GM18907 (cell line): Measurements from ENCODE around the gene PPP1R14C.

Experiments
- ATAC-seq: cut with Tn5 transposase; IDR thresholded peaks from one replicate; pipeline ENCODE4 v1.9.1; 2021; ENCODE audit warnings: mild to moderate bottlenecking, moderate library complexity; ENCODE audit not compliant: unreplicated experiment

Gene PPP1R14C, protein sequence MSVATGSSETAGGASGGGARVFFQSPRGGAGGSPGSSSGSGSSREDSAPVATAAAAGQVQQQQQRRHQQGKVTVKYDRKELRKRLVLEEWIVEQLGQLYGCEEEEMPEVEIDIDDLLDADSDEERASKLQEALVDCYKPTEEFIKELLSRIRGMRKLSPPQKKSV

DNA sequence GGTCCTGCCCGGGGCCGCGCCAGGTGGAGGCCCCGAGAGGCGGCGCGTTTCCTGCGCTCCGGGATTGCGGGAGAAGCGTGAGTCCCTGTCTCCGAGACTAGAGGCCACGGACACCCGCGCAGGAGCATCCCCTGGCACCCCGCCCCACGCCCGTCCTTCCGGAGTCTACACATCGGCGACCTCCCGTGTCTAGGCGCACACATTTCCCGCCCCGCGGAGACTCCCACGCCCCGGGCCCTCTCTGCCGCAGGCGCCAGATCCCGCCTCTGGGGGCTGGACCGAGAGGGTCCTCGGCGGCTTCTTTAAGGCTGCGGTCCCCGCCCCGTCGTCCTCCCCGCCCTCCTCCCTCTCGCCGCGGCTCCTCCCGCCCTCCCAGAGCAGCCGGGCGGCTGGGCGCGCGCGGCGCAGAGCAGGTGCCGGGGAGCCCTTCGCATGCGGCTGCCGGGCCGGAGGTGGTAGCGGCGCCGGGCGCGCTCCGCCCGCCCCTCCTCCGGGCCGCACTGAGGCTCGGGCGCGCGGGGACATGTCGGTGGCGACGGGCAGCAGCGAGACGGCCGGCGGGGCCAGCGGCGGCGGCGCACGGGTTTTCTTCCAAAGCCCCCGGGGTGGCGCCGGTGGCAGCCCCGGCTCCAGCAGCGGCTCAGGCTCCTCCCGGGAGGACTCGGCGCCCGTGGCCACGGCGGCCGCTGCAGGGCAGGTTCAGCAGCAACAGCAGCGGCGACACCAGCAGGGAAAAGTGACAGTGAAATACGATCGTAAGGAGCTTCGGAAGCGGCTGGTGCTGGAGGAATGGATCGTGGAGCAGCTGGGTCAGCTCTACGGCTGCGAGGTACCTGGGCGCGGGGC, at the start of gene PPP1R14C:
Gene PPP1R14C, plus strand, starts transcription at position 375 of the 846 bp plus-strand sequence. Its CDS starts 149 bp downstream, at position 524.
- ATAC-seq = no peak

DNA sequence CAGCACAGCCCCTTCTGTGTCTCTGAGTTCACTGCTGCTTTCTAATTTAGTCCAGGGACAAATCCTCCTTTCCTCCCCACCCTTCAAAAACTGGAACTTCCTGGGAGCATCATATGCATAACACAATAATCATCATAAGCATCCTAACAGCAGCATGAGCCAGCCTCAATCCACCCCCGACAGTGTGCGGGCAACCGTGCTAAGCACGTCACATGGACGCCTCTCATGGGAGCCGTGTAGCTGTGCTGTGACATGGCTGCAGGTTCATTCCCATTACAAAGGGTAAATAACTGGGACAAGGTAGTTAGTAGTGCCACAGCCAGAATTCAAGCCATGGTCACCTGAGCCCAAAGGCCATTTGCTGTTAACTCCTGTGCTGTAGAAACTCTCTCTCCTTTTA, 49.4 kb upstream of the PPP1R14C start:
- no peak for ATAC-seq

DNA sequence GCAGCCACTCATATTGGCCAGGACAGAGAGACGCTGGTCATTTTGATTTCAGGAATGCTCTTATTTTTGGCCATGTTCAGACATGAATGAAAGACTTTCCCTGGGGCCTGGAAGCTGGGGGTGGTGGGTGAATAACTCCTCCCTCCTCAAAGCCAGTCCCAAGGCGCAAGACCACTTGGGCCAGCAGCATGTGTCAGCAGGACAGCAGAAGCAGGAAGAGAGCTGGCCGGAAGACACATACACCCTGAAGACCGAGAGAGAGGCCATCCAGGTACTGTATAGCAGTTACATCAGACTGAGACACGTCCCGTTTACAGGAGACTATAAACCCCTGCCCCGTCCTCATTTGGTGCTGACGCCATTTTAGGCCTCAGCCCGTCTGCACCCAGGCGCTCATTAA, 44.7 kb upstream of the PPP1R14C start:
- ATAC-seq = no peak

DNA sequence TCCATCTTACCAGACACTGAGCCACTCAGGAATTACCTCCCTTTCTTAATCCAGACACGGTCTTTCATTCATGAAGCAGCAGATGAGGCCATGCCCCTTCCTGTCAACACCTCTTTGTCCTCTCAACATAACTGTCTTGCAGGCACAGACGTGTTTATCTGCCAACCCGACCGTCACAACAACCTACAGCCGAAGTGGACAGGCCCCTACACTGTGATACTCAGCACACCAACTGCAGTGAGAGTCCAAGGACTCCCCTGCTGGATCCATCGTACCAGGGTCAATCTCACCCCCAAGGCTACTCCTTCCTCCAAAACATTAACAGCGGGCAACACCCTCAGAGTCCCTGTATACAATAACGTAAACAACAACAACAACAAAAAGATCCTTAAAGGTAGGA, 43.3 kb upstream of the PPP1R14C start:
- ATAC-seq = no peak

DNA sequence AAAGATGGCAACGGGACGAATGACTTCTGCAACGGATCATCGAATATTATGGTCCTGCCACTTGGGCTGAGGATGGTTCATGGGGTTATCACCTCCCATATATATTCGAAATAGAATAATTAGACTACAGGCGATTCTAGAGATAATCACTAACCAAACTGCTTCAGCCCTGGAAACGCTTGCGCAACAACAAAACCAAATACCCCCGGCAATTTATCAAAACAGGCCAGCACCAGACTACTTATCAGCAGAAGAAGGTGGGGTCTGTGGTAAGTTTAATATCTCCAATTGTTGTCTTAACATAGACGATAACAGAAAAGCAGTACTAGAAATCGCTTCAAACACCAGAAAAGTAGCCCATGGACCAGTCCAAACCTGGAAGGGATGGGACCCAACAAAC, 42.9 kb upstream of the PPP1R14C start:
- ATAC-seq = no peak

DNA sequence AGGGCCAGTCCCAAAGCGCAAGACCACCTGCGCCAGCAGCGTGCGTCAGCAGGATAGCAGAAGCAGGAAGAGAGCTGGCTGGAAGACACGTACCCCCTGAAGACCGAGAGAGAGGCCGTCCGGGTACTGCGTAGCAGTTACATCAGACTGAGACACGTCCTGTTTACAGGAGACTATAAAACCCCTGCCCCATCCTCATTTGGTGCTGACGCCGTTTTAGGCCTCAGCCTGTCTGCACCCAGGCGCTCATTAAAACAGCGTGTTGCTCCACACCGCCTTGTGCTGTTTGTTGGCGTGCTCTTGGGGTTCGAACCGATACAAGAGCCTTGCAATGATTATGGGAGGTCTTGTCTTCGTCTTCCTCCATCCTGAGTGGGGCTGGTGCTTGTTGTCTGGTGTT, 42.1 kb upstream of the PPP1R14C start:
- no peak for ATAC-seq

DNA sequence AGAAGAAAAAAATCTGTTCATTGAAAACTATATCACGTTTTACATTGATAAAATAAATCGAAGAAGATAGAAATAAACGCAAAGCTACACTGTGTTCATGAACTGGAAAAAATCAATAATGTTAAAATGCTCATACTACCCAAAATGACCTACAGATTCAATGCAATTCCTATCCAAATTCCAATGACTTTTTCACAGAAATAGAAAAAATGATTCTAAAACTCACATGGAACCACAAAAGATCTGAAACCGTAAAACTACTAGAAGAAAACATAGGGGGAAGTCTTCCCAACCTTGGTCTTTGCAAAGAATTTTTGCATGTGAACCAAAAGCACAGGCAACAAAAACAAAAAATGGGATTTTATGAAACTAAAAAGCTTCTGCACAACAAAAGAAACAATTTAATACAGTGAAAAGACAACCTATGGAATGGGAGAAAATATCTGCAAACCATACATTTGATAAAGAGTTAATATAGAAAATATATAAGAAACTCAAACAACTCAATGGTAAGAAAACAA, 40.0 kb upstream of the PPP1R14C start:
- ATAC-seq = no peak

DNA sequence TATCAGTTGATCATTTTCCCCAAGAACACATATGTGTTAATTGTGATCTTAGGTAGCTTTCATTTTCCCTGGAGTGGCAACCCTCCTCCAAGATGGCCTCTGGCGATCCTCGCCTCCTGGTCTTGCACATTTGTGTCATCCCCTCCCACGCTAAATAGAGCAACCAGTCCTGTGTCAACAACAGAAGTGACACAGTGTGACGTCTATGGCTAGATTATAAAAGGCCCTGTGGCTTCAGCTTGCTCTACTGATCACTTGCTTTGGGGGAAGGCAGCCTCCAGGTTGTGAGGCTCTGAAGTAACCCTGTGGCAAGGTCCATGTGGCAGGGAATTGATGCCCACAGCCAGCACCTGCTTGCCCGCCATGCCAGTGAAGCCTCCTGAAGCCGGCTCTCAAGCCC, 30.6 kb upstream of the PPP1R14C start:
- no peak for ATAC-seq

DNA sequence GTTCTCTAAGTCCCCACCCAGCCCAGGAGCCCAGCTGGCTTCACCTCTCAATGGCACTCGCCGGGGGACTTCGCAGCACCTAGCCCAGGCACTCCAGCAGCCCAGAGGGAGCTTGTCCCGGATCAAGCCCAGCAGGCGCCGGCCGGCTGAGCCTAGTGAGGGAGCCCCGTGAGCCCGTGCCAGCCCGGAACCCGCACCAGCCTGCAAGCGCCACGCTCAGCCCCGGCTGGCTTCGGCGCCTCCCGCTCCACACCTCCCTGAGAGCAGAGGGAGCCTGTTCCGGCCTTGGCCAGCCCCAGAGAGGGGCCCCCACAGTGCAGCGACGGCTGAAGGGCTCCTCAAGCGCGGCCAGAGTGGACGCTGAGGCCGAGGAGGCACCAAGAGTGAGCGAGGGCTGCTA, 27.1 kb upstream of the PPP1R14C start:
- ATAC-seq = no peak

DNA sequence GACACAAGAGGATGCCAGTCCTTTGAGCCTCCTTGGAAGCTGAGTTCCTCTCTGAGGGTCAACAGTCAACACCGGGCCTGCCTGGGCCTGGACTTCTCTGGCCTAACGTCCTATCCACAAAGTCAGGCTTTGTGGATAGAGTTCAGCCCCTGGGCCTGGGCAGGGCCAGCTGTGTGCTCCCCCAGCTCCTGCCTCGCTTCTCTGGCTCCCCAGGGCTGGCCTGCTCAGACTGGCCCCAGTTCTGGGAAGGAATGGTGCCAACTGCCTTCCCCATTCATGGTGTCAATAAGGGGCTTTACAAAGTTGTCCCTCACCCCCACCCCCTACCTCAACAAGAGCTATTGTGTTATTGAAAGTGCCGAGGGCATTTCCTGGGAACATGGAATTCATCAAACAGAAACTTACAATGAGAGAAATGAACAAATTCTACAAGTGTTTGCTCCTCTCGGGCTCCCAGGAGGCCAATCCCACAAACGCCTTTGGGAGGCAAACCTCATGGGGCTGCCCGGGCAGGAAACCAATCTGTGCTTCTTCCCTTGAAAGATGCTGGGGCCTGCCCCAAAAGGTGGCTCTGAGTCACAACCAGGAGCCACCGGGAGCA, 26.5 kb upstream of the PPP1R14C start:
- no peak for ATAC-seq

DNA sequence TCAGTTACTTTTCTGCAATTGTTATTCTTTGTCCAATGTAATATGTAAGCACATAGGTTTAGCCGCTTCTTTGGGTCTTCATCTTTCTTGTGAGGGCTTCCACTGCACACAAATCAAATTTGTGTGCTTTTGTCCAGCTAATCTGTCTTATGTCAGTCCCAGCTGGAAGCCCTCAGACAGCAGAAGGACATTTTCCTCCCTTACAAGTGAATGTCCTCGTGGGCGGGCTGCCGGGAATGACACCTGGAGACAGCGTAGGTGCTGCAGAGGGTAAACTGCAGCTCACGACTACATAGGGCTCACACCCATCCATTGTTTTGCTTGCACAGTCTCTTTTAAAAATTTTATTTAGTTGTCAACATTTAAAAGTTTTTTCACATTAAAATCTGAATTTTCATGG, 24.6 kb upstream of the PPP1R14C start:
- no peak for ATAC-seq

DNA sequence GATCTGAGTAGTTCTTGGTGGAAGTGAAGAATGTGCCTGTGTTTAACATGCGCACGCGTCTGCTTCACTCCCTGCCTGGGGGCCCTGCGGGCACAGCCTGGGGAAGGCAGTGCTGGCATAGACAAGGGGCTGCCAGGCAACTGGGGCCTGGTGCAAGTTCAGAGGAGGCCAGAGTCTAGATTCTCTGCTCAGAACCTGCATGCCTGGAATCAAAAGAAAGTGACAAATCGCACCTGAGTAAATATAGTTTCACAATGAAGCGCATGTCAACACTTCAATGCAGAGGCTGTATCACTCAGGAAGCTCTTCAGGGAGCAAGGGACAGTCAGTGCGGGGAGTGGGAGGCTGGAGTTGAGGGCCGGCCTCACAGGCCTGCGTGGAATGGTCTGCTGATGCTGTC, 24.2 kb upstream of the PPP1R14C start:
- ATAC-seq = no peak

DNA sequence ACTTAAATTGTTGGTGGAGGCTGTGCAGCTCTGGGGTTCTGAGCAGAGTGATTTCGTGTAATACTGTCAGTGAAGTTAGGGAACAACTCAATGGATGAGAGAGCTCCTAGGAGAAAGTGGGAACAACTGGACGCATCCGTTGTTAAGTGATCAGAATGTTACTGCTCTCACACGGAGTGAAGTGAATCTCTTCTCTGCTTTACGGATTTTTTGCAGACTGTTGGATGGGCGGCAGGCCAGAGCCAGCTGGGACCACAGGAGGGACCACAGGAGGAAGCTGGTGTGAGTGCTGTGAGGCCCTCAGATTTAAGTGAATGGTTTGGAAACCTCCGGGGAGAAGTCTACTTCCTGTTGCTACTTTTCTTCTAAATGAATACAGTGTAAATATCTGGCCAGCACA, 23.7 kb upstream of the PPP1R14C start:
- ATAC-seq = no peak

DNA sequence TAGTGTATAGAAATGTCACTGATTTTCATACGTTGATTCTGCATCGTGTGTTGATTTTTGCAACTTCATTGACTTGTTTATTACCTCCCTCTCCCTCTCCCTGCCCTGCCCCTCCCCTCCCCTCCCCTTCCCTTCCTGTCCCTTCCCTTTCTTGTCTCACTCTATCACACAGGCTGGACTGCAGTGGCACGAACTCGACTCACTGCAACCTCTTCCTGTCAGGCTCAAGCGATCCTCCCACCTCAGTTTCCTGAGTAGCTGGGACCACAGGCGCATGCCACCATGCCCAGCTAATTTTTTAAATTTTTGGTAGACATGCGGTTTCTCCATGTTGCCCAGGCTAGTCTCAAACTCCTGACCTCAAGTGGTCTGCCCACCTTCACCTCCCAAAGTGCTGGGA, 19.2 kb upstream of the PPP1R14C start:
- ATAC-seq = no peak

DNA sequence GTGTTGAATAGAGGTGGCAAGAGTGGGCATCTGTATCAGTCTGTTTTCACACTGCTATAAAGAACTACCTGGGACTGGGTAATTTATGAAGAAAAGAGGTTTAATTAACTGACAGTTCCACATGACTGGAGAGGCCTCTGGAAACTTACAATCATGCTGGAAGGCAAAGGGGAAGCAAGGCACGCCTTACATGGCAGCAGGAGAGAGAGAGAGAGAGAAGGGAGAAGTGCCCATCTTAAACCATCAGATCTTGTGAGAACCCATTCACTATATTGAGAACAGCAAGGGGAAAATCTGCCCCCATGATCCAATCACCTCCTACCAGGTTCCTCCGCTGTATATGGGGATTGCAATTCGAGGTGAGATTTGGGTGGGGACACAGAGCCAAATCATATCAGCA, 18.6 kb upstream of the PPP1R14C start:
- no peak for ATAC-seq

DNA sequence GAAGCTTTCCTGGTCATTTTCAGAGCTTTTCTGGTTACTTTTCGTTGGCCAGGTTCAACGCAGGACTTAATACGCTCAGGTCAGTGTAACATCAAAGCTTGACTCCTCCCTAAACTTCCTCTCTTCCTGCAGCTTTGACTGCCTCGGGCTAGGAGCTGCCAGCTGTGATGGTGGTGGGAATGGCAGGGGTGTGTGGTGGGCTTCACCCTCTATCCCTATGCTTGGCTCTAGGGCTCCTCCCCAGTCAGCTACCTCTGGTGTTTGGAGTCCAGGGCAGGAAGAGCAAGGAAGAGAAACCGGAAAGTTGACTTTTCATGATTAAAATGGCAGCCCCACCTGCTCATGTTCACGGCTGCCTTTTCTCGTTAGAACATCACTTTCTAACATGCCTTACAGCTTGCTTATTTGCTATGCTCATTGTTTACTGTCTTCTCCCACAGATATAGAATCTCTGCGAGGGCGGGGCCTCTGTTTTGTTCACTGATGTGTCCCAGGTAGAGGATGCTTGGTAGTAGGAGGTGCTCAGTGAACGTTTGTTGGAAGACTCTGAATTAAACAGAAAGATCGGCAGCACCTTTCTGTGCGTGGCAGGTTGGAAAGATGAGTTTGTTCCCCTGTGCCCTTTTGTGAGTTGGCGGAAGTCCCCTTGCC, 16.1 kb upstream of the PPP1R14C start:
- no peak for ATAC-seq

DNA sequence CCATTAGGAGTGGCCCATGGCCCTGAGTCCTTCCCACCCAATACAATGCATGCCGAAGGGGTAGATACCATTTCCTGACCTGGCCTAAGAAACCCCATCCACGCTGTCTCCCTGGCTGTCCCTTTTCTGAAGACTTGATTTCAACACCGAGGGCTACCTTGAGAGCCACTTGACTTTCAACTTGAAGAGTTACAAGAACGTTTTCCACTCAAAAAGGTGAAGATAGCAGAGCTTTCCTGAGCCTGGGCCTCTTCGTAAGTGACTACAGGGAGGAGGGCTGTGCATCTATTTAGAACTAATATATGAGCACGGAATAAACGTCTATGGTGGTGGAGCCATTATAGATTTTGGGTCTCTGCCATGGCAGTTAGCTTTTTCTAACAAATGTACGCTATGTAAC, 14.4 kb upstream of the PPP1R14C start:
- ATAC-seq = no peak

DNA sequence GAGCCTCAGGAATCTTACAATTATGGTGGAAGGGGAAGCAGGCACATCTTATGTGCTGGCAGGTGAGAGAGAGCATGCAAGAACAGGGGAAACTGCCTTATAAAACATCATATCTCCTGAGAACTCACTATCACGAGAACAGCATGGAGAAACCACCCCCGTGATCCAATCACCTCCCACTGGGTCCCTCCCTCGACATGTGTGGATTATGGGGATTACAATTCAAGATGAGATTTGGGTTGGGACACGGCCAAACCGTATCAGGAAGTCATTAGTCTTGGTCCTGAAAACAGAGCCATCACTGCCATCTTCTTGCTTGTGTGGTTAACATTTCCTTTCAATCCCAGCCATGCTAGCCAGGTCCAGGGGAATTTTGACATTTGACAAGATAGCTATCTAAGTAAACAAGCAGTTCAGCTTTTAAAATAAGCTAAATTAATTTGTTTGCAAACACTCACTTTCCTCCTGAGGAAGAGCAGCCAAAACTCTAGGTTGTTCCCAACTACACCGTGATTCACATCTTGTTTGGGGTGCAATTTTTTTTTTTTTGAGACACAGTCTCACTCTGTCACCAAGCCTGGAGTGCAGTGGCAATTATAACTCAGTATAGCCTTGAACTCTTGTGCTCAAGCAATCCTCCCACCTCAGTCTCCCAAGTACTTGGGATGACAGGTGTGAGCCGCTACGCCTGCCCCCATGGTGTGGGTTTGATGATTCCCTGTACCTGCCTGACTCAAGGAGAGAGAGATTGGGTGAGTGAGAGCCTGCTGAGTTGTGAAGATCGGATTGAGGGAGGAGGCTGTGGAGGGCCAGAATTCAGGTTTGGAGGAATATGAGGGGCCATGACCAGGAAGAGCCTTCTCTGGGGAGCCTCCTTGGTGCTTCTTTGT, 13.0 kb upstream of the PPP1R14C start:
- no peak for ATAC-seq

DNA sequence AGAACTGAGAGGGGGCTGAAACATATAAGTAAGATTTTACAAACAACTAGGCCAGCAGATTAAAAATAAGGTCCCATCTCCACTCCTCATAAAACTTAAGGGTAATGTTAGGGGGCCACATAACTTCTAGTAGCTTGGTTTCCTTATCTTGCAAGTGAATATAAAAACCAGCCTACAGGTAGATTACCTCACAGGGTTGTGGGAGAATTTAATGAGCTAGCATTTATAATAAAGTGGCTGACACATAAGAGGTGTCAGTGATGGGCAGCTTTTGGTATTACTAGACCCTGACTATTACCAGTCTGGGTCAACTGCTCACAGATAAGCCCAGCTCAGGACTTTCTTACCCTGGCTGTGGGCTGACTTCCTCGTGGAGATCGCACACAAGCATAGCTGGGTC, 9.2 kb upstream of the PPP1R14C start:
- no peak for ATAC-seq

DNA sequence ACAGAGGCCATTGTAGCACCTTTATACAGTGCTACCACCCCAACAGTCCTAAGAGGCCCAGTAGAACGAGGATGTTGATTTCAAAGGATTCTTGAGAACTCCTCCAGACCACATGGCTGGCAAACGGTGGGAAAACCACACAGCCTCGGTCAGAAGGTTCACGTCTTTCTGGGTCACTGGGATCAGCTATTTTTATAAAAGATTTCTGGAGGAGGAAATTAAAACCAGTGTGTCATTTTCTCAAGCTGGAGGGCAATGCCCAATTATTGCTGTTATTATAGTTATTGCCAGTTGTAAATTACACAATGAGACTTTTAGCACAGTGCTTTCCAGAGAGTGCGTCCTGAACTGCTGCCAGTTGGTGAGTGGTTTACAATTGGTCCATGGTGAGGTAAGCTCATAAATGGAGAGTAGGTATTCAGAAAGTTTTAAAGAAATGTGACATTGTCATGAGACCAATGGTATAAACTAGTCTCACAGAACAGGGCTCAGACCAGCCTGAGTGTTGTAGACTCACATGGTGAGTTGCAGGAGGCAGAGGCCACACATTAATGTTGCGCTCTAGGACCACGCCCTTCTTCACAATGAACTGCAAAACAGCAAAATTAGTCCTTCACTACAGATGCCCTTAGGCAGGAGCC, 8.4 kb upstream of the PPP1R14C start:
- no peak for ATAC-seq
